Measurements from ENCODE around the gene NRG3.

DNA sequence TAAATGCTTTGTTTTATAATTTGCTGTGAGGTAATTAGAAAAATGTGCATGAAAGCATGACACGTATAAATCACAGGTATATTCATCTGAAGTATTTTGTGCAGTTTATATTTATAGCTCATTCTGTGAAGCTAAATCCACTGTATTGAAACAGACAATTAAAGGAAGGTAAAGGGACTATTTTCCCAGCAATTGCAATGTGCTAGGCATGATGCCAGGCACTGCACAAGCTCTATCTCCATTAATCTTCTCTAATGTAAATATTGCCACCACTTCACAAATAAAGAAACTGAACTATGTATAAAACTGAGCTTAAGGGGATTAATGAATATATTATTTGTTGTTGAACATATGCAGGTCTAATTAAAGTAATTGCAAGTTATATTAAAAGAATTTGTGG is 1012.5 kb downstream of the NRG3 start:
- TF ChIP-seq, protein P1, sequence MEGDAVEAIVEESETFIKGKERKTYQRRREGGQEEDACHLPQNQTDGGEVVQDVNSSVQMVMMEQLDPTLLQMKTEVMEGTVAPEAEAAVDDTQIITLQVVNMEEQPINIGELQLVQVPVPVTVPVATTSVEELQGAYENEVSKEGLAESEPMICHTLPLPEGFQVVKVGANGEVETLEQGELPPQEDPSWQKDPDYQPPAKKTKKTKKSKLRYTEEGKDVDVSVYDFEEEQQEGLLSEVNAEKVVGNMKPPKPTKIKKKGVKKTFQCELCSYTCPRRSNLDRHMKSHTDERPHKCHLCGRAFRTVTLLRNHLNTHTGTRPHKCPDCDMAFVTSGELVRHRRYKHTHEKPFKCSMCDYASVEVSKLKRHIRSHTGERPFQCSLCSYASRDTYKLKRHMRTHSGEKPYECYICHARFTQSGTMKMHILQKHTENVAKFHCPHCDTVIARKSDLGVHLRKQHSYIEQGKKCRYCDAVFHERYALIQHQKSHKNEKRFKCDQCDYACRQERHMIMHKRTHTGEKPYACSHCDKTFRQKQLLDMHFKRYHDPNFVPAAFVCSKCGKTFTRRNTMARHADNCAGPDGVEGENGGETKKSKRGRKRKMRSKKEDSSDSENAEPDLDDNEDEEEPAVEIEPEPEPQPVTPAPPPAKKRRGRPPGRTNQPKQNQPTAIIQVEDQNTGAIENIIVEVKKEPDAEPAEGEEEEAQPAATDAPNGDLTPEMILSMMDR (IDR thresholded peaks at IDR 0.05; ENCODE audit: low read depth, low read length, poor library complexity, severe bottlenecking) = no peak
- no peak for TF ChIP-seq EZH2phosphoT487 (IDR thresholded peaks at IDR 0.05; ENCODE audit: borderline replicate concordance, low read length)

Data from DOHH2 (cell line).